HEK293 (cell line): ENCODE data around the gene INSRR.

ENCODE experiments used
- CTCF ChIP-seq: fragments of 450-650 bp; formaldehyde crosslinking; IDR thresholded peaks from 2 replicates; pipeline ENCODE4 v1.5.1; 2016; ENCODE audit warnings: missing biosample characterization, missing genetic modification characterization
- IKZF3 ChIP-seq: fragments of 450-650 bp; IDR thresholded peaks from 2 replicates; pipeline ENCODE4 v1.5.0; 2018; ENCODE audit warnings: missing biosample characterization, mild to moderate bottlenecking, missing genetic modification characterization, moderate library complexity
- ZNF274 ChIP-seq, 2 experiments: fragments of 200-500 bp in 1 of 2; fragments of 450-650 bp in 1 of 2; sonication (Bioruptor generic) in 1 of 2; formaldehyde crosslinking in 1 of 2; IDR thresholded peaks; 2 replicates each; pipeline versions ENCODE4 v1.5.1 to v1.6.1; 2014 to 2016; ENCODE audit warnings: borderline replicate concordance in 1 of 2, inconsistent platforms in 1 of 2, low read length in 1 of 2, missing biosample characterization in 1 of 2, missing genetic modification characterization in 1 of 2
- ZNF629 ChIP-seq: fragments of 450-650 bp; formaldehyde crosslinking; IDR thresholded peaks from 2 replicates; pipeline ENCODE4 v1.5.1; 2017; ENCODE audit warnings: missing biosample characterization, missing genetic modification characterization
- ZNF785 ChIP-seq: fragments of 450-650 bp; formaldehyde crosslinking; IDR thresholded peaks from 2 replicates; pipeline ENCODE4 v1.5.1; 2016; ENCODE audit warnings: missing biosample characterization, missing genetic modification characterization
- TF ChIP-seq, protein P1 (sequence below): fragments of 450-650 bp; formaldehyde crosslinking; IDR thresholded peaks from 2 replicates; pipeline ENCODE4 v1.5.1; 2017; ENCODE audit warnings: missing biosample characterization, missing genetic modification characterization
- TF ChIP-seq, protein P2 (sequence below): fragments of 450-650 bp; formaldehyde crosslinking; IDR thresholded peaks from 2 replicates; pipeline ENCODE4 v1.5.1; 2016; ENCODE audit warnings: missing biosample characterization, missing genetic modification characterization

GRCh38 chr1:156815961-156816422 is 42.9 kb downstream of the INSRR start:
- TF ChIP-seq, protein P1, sequence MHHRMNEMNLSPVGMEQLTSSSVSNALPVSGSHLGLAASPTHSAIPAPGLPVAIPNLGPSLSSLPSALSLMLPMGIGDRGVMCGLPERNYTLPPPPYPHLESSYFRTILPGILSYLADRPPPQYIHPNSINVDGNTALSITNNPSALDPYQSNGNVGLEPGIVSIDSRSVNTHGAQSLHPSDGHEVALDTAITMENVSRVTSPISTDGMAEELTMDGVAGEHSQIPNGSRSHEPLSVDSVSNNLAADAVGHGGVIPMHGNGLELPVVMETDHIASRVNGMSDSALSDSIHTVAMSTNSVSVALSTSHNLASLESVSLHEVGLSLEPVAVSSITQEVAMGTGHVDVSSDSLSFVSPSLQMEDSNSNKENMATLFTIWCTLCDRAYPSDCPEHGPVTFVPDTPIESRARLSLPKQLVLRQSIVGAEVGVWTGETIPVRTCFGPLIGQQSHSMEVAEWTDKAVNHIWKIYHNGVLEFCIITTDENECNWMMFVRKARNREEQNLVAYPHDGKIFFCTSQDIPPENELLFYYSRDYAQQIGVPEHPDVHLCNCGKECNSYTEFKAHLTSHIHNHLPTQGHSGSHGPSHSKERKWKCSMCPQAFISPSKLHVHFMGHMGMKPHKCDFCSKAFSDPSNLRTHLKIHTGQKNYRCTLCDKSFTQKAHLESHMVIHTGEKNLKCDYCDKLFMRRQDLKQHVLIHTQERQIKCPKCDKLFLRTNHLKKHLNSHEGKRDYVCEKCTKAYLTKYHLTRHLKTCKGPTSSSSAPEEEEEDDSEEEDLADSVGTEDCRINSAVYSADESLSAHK (tag by site-specific recombination), result no peak
- no peak for TF ChIP-seq CTCF (tag by site-specific recombination)
- no peak for TF ChIP-seq IKZF3
- no peak for TF ChIP-seq ZNF274 (IDR thresholded peaks at IDR 0.05; ENCODE audit: low read length)
- no peak for TF ChIP-seq ZNF274 (tag by site-specific recombination; IDR thresholded peaks at IDR 0.05; ENCODE audit: borderline replicate concordance)
- TF ChIP-seq ZNF629 (tag by site-specific recombination), result no peak
- no peak for TF ChIP-seq ZNF785
- TF ChIP-seq, protein P2, sequence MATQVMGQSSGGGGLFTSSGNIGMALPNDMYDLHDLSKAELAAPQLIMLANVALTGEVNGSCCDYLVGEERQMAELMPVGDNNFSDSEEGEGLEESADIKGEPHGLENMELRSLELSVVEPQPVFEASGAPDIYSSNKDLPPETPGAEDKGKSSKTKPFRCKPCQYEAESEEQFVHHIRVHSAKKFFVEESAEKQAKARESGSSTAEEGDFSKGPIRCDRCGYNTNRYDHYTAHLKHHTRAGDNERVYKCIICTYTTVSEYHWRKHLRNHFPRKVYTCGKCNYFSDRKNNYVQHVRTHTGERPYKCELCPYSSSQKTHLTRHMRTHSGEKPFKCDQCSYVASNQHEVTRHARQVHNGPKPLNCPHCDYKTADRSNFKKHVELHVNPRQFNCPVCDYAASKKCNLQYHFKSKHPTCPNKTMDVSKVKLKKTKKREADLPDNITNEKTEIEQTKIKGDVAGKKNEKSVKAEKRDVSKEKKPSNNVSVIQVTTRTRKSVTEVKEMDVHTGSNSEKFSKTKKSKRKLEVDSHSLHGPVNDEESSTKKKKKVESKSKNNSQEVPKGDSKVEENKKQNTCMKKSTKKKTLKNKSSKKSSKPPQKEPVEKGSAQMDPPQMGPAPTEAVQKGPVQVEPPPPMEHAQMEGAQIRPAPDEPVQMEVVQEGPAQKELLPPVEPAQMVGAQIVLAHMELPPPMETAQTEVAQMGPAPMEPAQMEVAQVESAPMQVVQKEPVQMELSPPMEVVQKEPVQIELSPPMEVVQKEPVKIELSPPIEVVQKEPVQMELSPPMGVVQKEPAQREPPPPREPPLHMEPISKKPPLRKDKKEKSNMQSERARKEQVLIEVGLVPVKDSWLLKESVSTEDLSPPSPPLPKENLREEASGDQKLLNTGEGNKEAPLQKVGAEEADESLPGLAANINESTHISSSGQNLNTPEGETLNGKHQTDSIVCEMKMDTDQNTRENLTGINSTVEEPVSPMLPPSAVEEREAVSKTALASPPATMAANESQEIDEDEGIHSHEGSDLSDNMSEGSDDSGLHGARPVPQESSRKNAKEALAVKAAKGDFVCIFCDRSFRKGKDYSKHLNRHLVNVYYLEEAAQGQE (tag by site-specific recombination), result no peak
